ENCODE results near the gene OAS2.

Gene OAS2

DNA sequence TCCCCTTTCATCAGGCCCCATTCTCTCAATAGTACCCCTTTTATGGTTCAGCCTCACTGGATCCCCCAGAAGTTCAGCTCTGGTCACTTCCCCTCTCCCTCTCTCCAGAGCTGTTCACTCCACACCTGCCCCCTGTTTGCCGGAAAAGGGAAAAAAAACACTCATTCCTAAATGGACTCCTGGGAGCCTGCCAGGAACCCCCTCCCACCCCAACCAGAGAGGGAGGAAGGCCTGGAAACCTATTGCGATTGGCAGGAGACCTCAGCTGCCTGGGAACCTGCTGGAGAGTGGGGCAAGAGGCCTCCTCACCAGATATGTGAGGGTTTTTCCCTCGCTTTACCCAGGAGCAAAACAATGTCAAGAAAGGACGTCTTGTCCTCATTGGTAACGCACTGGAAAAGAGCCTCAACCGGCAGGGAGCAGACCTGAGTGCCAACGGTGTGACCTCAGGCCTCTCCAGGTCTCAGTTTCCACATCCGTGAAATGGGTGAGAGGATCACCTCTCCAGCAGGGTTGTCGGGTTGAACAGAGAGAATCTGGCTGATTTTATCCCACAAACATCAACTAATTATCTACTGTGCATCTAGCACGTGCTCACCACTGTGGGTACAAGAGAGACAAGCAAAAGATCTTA lies 82.9 kb downstream of the OAS2 start:
- Mint-ChIP-seq H3K27me3 (no peaks in the 10 kb centered on the region), H3K36me3 (no peaks in the 10 kb centered on the region), H3K27ac (no peak overlapping the region), H3K9me3 (ENCODE audit: low read depth) (no peaks in the 10 kb centered on the region), H3K4me1 (ENCODE audit: low read depth) (peaks cover 15% of the 10 kb centered on the region), H3K4me3 (no peak overlapping the region)
